Peyer's patch (tissue), 4 donors: ENCODE data around the gene ATN1.

Source experiments
- POLR2A ChIP-seq, 2 donors: fragments of 450-650 bp; IDR thresholded peaks; one replicate each; pipeline ENCODE4 v1.5.1; 2017; ENCODE audit warnings: antibody characterized with exemption in 2 of 2, mild to moderate bottlenecking in 2 of 2, moderate library complexity in 2 of 2
- TF ChIP-seq, protein P1 (sequence below), 6 experiments: fragments of 450-650 bp in 4 of 6; fragments of 200-600 bp in 2 of 6; sonication (generic) in 1 of 6; IDR thresholded peaks; one replicate each; pipeline ENCODE4 v1.5.1; 2017 to 2019; ENCODE audit warnings: antibody characterized with exemption in 6 of 6, mild to moderate bottlenecking in 3 of 6, moderate library complexity in 1 of 6

DNA sequence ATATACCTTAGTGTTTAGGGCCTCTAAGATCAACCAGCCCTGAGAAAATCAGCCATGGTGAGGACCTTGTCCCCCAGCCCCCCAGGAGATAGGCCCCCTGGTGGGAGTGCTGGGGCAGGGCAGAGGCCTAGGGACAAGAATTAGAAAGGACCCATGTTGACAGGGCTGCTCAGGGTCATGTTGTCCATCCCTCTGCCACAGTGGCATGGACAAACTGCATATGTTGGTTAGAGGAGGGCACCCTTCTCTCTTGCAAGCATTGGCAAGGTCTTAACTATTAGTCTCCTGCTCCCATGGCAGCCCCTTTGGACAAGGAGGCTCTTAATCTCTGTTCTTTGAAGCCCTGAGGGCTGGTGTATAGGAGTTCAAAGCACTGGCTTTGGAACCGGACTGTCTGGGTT, 22.6 kb downstream of the ATN1 start:
- TF ChIP-seq, protein P1, sequence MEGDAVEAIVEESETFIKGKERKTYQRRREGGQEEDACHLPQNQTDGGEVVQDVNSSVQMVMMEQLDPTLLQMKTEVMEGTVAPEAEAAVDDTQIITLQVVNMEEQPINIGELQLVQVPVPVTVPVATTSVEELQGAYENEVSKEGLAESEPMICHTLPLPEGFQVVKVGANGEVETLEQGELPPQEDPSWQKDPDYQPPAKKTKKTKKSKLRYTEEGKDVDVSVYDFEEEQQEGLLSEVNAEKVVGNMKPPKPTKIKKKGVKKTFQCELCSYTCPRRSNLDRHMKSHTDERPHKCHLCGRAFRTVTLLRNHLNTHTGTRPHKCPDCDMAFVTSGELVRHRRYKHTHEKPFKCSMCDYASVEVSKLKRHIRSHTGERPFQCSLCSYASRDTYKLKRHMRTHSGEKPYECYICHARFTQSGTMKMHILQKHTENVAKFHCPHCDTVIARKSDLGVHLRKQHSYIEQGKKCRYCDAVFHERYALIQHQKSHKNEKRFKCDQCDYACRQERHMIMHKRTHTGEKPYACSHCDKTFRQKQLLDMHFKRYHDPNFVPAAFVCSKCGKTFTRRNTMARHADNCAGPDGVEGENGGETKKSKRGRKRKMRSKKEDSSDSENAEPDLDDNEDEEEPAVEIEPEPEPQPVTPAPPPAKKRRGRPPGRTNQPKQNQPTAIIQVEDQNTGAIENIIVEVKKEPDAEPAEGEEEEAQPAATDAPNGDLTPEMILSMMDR (IDR thresholded peaks at IDR 0.05), result peak in 3 of 6 experiments; percentile 4 to 23 (median 19)
- no peak for TF ChIP-seq POLR2A (IDR thresholded peaks at IDR 0.05)
